Measurements from ENCODE around the gene SPATA6. TPM values are rescaled to one million over a fixed set of nuclear protein-coding genes. Genes with fewer than 3 reads are reported as not detected.
"Not testable (repeated sequence)": the region's sequence is repeated elsewhere in the genome, so short reads cannot be mapped to it uniquely, and the experiment has no call there.

The SPATA6 gene
- total RNA-seq, 1 donor from 2014 or later: 42.9 TPM

GRCh38 chr1:48462716-48463302 lies 9.2 kb downstream of the SPATA6 start:
- DNase-seq (ENCODE audit: low spot score): no peak

GRCh38 chr1:48450505-48450904 lies 21.5 kb downstream of the SPATA6 start:
- DNase-seq (ENCODE audit: low spot score): no peak

- DNase-seq (ENCODE audit: low spot score): no peak
Observed at GRCh38 chr1:48448932-48449331, 23.1 kb downstream of the SPATA6 start.

GRCh38 chr1:48444186-48444585 lies 27.8 kb downstream of the SPATA6 start:
- DNase-seq (ENCODE audit: low spot score): not testable (repeated sequence)

GRCh38 chr1:48442864-48443619 lies 29.0 kb downstream of the SPATA6 start:
- DNase-seq (ENCODE audit: low spot score): no peak

DNA sequence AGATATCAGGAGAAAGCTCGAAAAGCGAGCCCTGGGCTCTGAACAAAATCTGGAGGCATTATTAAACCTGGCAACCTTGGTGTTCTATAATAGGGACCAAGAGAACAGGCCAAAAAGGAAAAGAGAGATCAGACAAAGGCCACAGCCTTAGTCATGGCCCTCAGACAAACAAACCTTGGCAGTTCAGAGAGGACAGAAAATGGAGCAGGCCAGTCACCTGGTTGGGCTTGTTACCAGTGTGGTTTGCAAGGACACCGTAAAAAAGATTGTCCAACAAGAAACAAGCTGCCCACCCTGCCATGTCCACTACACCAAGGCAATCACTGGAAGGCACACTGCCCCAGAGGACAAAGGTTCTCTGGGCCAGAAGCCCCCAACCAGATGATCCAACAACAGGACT lies 31.2 kb downstream of the SPATA6 start:
- DNase-seq (ENCODE audit: low spot score): not testable (repeated sequence)

DNA sequence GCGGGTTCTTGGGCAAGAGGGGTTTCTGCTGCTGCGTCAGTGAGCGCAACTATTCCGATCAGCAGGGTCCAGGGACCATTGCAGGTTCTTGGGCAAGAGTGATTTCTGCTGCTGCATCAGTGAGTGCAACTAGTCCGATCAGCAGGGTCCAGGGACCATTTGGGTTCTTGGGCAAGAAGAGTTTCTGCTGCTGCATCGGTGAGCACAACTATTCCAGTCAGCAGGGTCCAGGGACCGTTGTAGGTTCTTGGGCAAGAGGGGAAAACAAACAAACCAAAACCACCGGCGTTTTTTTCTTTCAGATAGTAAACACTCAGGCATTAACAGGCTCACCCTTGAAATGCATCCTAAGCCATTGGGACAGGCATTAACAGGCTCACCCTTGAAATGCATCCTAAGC lies 32.6 kb downstream of the SPATA6 start:
- no peak for DNase-seq (ENCODE audit: low spot score)

DNA sequence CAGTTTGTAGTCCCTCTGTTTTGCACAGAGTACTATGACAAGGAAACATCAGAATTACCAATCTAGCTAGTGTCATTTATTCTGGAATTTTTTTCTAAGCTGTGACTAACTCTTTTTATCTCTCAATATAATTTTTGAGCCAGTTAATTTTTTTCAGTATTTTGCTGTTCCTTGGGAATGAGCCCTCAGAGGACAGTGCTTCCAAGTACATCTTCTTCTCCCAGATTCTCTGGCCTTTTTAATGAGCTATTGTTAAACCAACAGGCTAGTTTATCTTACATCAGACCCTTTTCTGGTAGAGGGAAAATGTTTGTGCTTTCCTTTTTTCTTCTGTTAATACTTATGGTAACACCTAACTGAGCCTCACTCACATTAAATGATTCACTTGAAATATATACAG lies 34.6 kb downstream of the SPATA6 start:
- DNase-seq (ENCODE audit: low spot score): not testable (repeated sequence)

- DNase-seq (ENCODE audit: low spot score): not testable (repeated sequence)
Observed at GRCh38 chr1:48435312-48436002, 36.5 kb downstream of the SPATA6 start.

DNA sequence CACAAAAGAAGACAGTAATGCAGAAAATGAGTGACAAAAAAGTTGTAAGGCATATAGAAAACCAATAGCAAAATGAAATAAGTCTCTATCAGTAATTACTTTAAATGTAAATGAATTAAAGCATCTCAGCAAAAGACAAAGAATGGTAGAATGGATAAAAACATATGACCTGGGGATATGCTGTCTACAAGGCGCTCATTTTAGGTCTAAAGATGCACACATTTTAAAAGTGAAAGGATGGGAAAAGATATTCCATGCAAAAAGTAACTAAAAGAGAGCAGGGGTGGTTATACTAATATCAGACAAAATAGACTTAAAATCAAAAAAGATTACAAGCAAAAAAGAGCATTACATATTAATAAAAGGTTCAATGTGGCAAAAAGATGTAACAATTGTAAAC lies 41.2 kb downstream of the SPATA6 start:
- DNase-seq (ENCODE audit: low spot score): no peak

DNA sequence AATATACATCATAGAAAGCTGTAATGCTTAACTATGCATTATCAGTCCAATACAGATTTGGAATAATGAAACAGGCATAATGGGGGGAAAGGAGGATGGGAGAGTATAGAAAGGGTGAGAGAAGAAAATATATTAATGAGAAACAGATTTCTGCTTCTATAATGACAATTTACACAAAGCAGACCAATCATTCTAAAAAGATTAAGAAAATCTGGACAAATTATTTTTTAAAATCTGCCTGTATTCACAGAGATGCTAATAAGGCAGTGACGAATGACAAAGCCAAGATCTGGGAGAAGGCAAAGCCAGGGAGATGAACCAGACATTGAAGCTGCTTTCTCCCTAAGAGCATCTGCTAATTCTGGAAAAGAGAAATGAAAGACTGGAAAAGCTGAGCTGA lies 50.0 kb downstream of the SPATA6 start:
- DNase-seq (ENCODE audit: low spot score): no peak

DNA sequence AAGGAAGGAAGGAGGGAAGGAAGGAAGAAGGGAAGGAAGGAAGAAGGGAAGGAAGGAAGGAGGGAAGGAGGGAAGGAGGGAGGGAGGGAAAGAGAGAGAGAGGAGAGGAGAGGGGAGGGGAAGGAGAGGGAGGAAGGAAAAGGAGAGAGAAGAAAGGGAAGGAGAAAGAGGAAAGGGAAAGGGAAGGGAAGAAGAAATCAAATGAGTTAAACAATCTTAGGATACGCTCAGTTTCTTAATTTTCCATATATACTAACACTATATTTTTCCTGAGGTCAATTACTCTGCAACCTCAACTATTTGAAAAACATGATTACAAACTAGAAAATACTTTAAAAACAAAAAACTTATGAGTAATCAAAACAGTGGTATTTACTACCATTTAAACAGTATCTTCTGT lies 53.3 kb downstream of the SPATA6 start:
- no peak for DNase-seq (ENCODE audit: low spot score)

DNA sequence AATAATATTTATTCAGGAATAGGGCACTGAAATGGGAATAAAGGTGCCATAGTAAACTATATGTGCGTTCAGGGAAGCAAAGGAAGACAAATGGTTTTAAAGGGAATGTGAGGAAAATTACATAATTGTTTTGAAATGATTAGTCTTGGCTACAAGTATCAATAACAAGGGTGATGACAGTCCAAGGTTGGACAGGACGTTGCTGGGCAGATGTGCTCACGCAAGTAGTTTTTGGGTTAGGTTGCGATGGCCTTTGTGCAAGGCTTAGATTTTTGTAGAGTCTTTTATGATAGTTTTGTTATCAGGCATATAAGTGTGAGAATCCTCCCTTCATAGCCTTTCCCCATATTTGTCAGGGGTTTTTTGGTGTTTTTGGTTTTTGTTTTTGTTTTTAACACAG lies 57.0 kb downstream of the SPATA6 start:
- DNase-seq (ENCODE audit: low spot score): no peak

GRCh38 chr1:48414264-48414663 lies 57.7 kb downstream of the SPATA6 start:
- DNase-seq (ENCODE audit: low spot score): no peak

DNA sequence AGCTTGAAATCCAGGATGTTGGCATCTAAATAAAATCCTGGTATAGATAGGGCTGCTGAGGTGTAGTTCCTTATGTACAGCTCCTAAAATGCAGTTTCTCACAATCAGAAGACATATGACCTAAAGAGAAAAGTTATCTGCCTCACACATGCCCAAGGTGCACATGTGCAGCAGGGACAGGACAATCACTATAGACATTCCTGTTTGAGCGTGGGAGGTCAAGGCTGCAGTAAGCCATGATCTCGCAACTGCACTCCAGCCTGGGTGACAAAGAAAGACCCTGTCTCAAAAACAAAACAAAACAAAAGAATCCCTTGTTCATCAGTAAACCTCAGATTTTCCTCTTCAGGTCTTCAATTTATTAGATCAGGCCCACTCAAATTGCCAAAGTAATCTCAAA lies 66.1 kb downstream of the SPATA6 start:
- no peak for DNase-seq (ENCODE audit: low spot score)

DNA sequence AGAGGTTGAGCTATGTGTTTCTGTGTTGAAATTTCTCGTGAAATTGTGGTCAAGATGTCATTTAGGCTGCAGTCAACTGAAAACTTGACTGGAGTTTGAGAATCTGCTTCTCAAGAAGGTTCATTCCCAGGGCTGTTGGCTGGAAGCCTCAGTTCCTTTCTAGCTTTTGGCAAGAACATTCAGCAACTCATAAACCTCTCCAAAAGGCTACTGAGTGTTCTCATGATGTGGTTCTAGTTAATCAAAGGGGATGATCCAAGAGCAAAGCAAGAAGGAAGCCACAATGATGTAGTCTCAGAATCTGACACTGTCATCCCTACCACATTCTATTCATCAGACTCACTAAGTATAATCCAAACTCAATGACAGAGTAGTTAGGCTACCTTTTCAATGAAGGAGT lies 66.6 kb downstream of the SPATA6 start:
- DNase-seq (ENCODE audit: low spot score): no peak

GRCh38 chr1:48402599-48402998 lies 69.4 kb downstream of the SPATA6 start:
- no peak for DNase-seq (ENCODE audit: low spot score)

DNA sequence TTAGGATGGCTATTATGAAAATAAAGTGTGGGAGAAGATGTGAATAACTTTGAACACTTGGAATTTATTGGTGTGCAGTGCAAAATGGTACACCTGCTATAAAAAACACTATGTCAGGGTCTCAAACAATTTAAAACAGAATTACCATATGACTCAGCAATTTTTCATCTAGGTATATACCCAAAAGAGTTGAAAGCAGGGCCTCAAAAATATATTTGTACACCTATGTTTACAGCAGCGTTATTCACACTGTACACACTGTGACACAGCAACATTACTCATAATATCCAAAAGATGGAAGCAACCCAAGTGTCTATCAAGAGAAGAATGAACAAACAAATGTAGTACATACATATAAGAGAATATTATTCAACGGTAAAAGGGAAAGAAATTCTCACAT lies 75.8 kb downstream of the SPATA6 start:
- no peak for DNase-seq (ENCODE audit: low spot score)

GRCh38 chr1:48391926-48392325 lies 80.1 kb downstream of the SPATA6 start:
- DNase-seq (ENCODE audit: low spot score): no peak

DNA sequence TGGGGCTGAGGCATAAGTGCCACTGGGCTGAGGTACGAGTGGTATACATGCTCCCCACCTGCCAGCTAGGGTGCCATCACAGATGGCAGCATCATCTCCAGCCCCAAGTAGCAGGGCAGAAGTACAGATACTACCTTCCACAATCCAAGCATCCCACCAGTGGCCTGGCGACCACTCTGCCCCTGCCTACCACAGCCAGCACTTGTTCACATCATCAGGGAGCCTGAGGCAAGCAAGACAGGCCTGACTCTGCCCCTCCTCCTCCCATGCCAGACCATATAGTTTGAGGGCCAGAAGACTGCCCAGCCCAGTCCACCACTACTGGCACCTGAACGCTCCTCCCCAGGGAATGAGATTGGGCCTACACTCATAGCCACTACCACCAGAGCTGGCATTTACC lies 84.6 kb downstream of the SPATA6 start:
- DNase-seq (ENCODE audit: low spot score): no peak

- no peak for DNase-seq (ENCODE audit: low spot score)
Observed at GRCh38 chr1:48374785-48375184, 97.2 kb downstream of the SPATA6 start.

DNA sequence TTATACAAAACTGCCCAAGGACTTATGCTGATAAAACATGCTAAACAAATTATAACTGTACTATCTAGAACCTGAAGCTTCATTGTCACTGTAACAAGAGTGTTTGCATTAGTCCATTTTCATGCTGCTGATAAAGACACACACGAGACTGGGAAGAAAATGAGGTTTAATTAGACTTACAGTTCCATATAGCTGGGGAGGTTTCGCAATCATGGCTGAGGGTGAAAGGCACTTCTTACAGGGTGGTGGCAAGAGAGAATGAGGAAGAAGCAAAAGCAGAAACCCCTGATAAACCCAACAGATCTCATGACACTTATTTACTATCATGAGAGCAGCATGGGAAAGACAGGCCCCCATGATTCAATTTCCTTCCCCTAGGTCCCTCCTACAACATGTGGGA lies 100.4 kb downstream of the SPATA6 start:
- no peak for DNase-seq (ENCODE audit: low spot score)

DNA sequence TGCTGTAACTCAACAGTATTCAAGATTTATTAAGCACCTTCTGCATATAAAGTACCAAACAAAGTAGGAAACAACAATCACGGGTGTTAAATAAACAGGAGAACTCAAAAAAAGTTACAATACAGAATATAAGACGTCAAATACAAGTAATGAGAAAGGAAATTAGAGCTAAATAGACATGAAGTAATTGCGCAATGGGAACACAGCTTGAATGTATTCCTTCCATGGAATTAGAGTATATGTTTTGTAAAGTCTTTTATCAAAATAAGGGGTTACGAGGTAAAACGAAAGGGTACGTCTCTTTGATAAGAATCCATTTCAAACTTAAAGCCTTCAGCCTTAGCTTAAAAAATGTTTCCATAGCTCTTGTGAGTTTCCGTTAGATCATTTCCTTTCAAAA lies 109.1 kb downstream of the SPATA6 start:
- no peak for DNase-seq (ENCODE audit: low spot score)

Measured in ureter (tissue), 1 donor.